Fibroblast of pulmonary artery (primary cell): ENCODE results near the gene TCAIM.

Experiments
- DNase-seq: peaks from one replicate; pipeline ENCODE4 v3.0.0-alpha.2; 2010; ENCODE audit warnings: low read depth
- H3K4me3 ChIP-seq: replicated peaks from 2 replicates; pipeline ENCODE4 v1.5.1; 2011; ENCODE audit warnings: low read depth, mild to moderate bottlenecking, control low read depth, low read length, moderate library complexity
- TF ChIP-seq, protein P1 (sequence below): IDR thresholded peaks from 2 replicates; pipeline ENCODE4 v1.5.1; 2011; ENCODE audit warnings: mild to moderate bottlenecking, control low read depth, low read length, inconsistent platforms; ENCODE audit errors: missing control alignments

Gene TCAIM

DNA sequence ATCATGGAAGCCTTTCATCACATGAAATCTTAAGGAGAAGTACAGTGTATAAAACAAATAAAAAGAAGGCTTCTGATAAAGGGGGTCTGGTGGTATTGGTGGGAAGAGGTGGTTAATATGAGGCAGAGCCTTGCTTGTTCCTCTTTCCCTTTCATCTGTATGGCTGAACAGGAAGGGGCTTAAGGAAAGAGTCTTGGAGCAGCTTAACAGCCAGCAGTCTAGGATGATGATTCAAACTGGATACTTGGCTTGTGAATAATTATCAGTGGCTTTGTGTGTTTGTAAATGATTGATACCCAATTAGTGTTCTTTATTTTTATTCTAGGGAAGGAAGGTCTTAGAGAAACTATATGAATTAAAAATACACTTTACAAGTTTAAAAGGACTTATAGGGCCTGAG, 29.1 kb upstream of the TCAIM start:
- DNase-seq = no peak
- TF ChIP-seq, protein P1, sequence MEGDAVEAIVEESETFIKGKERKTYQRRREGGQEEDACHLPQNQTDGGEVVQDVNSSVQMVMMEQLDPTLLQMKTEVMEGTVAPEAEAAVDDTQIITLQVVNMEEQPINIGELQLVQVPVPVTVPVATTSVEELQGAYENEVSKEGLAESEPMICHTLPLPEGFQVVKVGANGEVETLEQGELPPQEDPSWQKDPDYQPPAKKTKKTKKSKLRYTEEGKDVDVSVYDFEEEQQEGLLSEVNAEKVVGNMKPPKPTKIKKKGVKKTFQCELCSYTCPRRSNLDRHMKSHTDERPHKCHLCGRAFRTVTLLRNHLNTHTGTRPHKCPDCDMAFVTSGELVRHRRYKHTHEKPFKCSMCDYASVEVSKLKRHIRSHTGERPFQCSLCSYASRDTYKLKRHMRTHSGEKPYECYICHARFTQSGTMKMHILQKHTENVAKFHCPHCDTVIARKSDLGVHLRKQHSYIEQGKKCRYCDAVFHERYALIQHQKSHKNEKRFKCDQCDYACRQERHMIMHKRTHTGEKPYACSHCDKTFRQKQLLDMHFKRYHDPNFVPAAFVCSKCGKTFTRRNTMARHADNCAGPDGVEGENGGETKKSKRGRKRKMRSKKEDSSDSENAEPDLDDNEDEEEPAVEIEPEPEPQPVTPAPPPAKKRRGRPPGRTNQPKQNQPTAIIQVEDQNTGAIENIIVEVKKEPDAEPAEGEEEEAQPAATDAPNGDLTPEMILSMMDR = no peak
- no peak overlapping the region for H3K4me3 ChIP-seq

DNA sequence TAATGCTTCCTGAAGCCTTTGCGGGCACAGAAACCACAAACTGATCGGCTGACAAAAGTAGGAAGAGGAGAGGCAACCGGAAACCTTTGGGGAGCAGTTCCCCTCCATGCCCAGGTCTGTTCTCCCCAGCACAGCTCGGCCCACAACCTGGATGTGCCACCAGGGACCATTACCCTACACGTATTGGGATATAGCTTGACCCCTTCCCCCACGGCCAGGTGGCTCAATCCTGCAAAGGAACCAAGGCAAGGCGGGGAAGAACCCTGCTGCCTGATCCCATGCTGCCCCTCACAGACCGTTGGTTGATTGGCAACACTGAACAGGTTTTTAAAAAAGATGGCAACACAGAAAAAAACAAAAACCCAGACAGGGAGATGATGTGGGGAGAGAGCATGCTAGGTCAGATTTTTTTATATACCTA, 19.7 kb upstream of the TCAIM start:
- DNase-seq = no peak
- TF ChIP-seq, protein P1 = no peak
- no peak overlapping the region for H3K4me3 ChIP-seq

- no peak for DNase-seq
- no peak overlapping the region for H3K4me3 ChIP-seq
- TF ChIP-seq, protein P1 = no peak
Observed at GRCh38 chr3:44321335-44321734, 17.2 kb upstream of the TCAIM start.

GRCh38 chr3:44323341-44323955, 15.1 kb upstream of the TCAIM start:
- no peak overlapping the region for H3K4me3 ChIP-seq
- DNase-seq = peak; percentile 82
- TF ChIP-seq, protein P1 = peak; percentile 89

DNA sequence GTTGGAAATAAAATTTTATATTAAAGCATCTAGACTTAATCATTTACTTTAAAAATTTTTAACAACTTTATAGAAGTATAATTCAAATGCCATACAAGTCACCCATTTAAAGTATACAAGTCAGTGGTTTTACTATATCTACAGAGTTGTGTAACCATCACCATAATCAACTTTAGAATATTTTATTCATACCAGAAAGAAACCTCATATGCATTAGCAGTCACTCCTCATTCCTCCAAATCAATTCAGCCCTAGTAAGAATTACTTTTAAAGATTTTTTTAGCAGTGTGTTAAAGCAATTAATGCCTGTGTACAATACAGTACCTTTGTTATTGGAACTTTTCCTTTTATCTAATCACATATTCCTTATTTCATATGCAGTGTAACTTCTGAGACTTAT, 14.0 kb upstream of the TCAIM start:
- TF ChIP-seq, protein P1 = no peak
- no peak overlapping the region for H3K4me3 ChIP-seq
- DNase-seq = no peak

GRCh38 chr3:44326019-44326418, 12.5 kb upstream of the TCAIM start:
- peak; percentile 42 for DNase-seq
- H3K4me3 ChIP-seq = no peak overlapping the region
- TF ChIP-seq, protein P1 = no peak

GRCh38 chr3:44326515-44326914, 12.1 kb upstream of the TCAIM start:
- H3K4me3 ChIP-seq = no peak overlapping the region
- no peak for DNase-seq
- TF ChIP-seq, protein P1 = no peak
